ENCODE measurements around the gene NRG4. TPM values are rescaled to one million over a fixed set of nuclear protein-coding genes. Genes with fewer than 3 reads are reported as not detected.

NRG4 gene
- total and polyA plus RNA-seq, 2 experiments from 2014 or later = 0.21 to 0.47 TPM

DNA sequence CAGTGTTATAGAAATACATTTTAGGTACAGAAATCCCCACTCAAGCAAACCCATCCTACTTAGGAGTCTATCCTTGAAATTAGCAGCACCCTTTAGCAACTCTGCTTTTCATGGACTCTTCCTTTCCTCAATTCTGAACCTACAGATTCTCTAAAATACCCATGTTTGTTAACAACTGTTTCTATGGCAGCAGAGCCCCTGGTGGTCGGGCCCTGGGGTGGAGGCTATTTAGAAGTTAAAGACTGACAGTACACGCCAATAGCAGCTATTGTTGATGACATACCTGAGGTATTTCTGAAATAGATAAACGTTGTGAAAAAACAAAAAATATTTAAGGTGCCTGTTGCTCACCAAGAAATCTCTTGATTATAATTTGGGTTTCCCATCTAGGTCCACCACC lies 23.4 kb upstream of the NRG4 start (continued):
- TF ChIP-seq, protein P1, sequence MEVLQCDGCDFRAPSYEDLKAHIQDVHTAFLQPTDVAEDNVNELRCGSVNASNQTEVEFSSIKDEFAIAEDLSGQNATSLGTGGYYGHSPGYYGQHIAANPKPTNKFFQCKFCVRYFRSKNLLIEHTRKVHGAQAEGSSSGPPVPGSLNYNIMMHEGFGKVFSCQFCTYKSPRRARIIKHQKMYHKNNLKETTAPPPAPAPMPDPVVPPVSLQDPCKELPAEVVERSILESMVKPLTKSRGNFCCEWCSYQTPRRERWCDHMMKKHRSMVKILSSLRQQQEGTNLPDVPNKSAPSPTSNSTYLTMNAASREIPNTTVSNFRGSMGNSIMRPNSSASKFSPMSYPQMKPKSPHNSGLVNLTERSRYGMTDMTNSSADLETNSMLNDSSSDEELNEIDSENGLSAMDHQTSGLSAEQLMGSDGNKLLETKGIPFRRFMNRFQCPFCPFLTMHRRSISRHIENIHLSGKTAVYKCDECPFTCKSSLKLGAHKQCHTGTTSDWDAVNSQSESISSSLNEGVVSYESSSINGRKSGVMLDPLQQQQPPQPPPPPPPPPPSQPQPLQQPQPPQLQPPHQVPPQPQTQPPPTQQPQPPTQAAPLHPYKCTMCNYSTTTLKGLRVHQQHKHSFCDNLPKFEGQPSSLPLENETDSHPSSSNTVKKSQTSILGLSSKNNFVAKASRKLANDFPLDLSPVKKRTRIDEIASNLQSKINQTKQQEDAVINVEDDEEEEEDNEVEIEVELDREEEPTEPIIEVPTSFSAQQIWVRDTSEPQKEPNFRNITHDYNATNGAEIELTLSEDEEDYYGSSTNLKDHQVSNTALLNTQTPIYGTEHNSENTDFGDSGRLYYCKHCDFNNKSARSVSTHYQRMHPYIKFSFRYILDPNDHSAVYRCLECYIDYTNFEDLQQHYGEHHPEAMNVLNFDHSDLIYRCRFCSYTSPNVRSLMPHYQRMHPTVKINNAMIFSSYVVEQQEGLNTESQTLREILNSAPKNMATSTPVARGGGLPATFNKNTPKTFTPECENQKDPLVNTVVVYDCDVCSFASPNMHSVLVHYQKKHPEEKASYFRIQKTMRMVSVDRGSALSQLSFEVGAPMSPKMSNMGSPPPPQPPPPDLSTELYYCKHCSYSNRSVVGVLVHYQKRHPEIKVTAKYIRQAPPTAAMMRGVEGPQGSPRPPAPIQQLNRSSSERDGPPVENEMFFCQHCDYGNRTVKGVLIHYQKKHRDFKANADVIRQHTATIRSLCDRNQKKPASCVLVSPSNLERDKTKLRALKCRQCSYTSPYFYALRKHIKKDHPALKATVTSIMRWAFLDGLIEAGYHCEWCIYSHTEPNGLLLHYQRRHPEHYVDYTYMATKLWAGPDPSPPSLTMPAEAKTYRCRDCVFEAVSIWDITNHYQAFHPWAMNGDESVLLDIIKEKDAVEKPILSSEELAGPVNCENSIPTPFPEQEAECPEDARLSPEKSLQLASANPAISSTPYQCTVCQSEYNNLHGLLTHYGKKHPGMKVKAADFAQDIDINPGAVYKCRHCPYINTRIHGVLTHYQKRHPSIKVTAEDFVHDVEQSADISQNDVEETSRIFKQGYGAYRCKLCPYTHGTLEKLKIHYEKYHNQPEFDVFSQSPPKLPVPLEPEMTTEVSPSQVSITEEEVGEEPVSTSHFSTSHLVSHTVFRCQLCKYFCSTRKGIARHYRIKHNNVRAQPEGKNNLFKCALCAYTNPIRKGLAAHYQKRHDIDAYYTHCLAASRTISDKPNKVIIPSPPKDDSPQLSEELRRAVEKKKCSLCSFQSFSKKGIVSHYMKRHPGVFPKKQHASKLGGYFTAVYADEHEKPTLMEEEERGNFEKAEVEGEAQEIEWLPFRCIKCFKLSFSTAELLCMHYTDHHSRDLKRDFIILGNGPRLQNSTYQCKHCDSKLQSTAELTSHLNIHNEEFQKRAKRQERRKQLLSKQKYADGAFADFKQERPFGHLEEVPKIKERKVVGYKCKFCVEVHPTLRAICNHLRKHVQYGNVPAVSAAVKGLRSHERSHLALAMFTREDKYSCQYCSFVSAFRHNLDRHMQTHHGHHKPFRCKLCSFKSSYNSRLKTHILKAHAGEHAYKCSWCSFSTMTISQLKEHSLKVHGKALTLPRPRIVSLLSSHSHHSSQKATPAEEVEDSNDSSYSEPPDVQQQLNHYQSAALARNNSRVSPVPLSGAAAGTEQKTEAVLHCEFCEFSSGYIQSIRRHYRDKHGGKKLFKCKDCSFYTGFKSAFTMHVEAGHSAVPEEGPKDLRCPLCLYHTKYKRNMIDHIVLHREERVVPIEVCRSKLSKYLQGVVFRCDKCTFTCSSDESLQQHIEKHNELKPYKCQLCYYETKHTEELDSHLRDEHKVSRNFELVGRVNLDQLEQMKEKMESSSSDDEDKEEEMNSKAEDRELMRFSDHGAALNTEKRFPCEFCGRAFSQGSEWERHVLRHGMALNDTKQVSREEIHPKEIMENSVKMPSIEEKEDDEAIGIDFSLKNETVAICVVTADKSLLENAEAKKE (CRISPR knock-in tag; IDR thresholded peaks at IDR 0.05) = no peak
- TF ChIP-seq, protein P2, sequence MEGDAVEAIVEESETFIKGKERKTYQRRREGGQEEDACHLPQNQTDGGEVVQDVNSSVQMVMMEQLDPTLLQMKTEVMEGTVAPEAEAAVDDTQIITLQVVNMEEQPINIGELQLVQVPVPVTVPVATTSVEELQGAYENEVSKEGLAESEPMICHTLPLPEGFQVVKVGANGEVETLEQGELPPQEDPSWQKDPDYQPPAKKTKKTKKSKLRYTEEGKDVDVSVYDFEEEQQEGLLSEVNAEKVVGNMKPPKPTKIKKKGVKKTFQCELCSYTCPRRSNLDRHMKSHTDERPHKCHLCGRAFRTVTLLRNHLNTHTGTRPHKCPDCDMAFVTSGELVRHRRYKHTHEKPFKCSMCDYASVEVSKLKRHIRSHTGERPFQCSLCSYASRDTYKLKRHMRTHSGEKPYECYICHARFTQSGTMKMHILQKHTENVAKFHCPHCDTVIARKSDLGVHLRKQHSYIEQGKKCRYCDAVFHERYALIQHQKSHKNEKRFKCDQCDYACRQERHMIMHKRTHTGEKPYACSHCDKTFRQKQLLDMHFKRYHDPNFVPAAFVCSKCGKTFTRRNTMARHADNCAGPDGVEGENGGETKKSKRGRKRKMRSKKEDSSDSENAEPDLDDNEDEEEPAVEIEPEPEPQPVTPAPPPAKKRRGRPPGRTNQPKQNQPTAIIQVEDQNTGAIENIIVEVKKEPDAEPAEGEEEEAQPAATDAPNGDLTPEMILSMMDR (conservative IDR thresholded peaks at IDR 0.05; ENCODE audit: low read depth in 2 of 2) = peak in 1 of 2 experiments; percentile 27; a peak in 2 of 4 replicates
- TF ChIP-seq CREB1 (CRISPR knock-in tag; IDR thresholded peaks at IDR 0.05; ENCODE audit: low read depth) = no peak
- TF ChIP-seq POLR2AphosphoS5 (IDR thresholded peaks at IDR 0.05; ENCODE audit: low read depth) = no peak
- no peak for TF ChIP-seq EZH2 (IDR thresholded peaks at IDR 0.05; ENCODE audit: low read depth, unreplicated experiment)

DNA sequence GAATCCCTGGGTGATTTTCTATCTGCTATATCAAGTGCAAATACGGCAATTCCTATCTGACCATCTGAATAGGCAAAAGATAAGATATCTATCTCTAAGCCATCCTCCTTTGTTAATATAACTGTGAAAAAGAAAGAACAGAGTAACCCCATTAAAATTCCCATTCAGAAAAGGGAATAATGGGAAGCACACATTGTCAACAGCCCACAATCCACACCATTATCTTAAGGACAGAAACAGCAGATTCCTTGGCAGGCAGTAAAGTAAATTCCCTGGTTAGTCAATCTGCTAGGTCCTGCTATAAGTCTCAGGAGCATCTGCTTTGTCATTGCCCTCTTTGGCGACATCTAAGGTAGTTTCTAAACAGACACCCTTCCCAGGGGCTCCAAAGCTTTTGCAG lies 21.9 kb upstream of the NRG4 start:
- H3K4me1 ChIP-seq (ENCODE audit: insufficient read depth) = peaks cover 4% of the 10 kb centered on the region; the same call in 1 of the 2 replicates
- H4K20me1 ChIP-seq (replicated peaks; ENCODE audit: insufficient read depth) = no peaks in the 10 kb centered on the region
- Mint-ChIP-seq H3K27me3 (ENCODE audit: insufficient read depth, low read depth, poor library complexity) (no peaks in the 10 kb centered on the region), H3K4me1 (peaks cover 15% of the 10 kb centered on the region; the same call in 2 of the 3 replicates), H3K27ac (no peak overlapping the region), H3K4me3 (no peak overlapping the region), H3K9me3 (no peaks in the 10 kb centered on the region), H3K36me3 (ENCODE audit: low read depth) (no peaks in the 10 kb centered on the region)
- no peaks in the 10 kb centered on the region for H3K27me3 ChIP-seq (ENCODE audit: insufficient read depth)
- ATAC-seq (no peak; the same call in 2 of the 3 replicates), DNase-seq (ENCODE audit: low spot score) (no peak)
- H3K9me2 ChIP-seq (ENCODE audit: insufficient read depth) = no peaks in the 10 kb centered on the region
- no peaks in the 10 kb centered on the region for H3K79me2 ChIP-seq (replicated peaks; ENCODE audit: insufficient read depth)
- H3K27ac ChIP-seq (ENCODE audit: low read depth) = no peak overlapping the region
- H3F3A ChIP-seq (replicated peaks; ENCODE audit: low read depth) = no peaks in the 10 kb centered on the region
- no peak overlapping the region for H3K4me2 ChIP-seq
- no peak overlapping the region for H3K4me3 ChIP-seq
- H2AFZ ChIP-seq = no peak overlapping the region
- H3K36me3 ChIP-seq (ENCODE audit: insufficient read depth) = no peaks in the 10 kb centered on the region
- no peak for TF ChIP-seq STAT1 (IDR thresholded peaks at IDR 0.05; ENCODE audit: unreplicated experiment)
- no peak for TF ChIP-seq EZH2 (IDR thresholded peaks at IDR 0.05; ENCODE audit: low read depth, unreplicated experiment)
- no peak for TF ChIP-seq EZH2phosphoT487 (IDR thresholded peaks at IDR 0.05; ENCODE audit: unreplicated experiment)
- no peak for TF ChIP-seq NANOG (IDR thresholded peaks at IDR 0.05; ENCODE audit: borderline replicate concordance)
- no peak for TF ChIP-seq CREB1 (CRISPR knock-in tag; IDR thresholded peaks at IDR 0.05; ENCODE audit: low read depth)
- TF ChIP-seq ZNF114 (CRISPR knock-in tag; IDR thresholded peaks at IDR 0.05) = no peak
- TF ChIP-seq, protein P2 (conservative IDR thresholded peaks at IDR 0.05; ENCODE audit: low read depth in 2 of 2) = no peak
- TF ChIP-seq, protein P3, sequence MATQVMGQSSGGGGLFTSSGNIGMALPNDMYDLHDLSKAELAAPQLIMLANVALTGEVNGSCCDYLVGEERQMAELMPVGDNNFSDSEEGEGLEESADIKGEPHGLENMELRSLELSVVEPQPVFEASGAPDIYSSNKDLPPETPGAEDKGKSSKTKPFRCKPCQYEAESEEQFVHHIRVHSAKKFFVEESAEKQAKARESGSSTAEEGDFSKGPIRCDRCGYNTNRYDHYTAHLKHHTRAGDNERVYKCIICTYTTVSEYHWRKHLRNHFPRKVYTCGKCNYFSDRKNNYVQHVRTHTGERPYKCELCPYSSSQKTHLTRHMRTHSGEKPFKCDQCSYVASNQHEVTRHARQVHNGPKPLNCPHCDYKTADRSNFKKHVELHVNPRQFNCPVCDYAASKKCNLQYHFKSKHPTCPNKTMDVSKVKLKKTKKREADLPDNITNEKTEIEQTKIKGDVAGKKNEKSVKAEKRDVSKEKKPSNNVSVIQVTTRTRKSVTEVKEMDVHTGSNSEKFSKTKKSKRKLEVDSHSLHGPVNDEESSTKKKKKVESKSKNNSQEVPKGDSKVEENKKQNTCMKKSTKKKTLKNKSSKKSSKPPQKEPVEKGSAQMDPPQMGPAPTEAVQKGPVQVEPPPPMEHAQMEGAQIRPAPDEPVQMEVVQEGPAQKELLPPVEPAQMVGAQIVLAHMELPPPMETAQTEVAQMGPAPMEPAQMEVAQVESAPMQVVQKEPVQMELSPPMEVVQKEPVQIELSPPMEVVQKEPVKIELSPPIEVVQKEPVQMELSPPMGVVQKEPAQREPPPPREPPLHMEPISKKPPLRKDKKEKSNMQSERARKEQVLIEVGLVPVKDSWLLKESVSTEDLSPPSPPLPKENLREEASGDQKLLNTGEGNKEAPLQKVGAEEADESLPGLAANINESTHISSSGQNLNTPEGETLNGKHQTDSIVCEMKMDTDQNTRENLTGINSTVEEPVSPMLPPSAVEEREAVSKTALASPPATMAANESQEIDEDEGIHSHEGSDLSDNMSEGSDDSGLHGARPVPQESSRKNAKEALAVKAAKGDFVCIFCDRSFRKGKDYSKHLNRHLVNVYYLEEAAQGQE (IDR thresholded peaks at IDR 0.05; ENCODE audit: unreplicated experiment) = no peak
- TF ChIP-seq ZNF331 (CRISPR knock-in tag; IDR thresholded peaks at IDR 0.05; ENCODE audit: low read depth) = no peak

Measured in GM23338 (cell line).